Islet precursor cell (in vitro differentiated cells): ENCODE measurements around the gene SRPX.

Experiments
- DNase-seq: peaks from one replicate; pipeline ENCODE4 v3.0.0-alpha.2; 2018

Gene SRPX

GRCh38 chrX:38220415-38221390 is at the start of gene SRPX:
TSS of gene SRPX (minus strand) at chrX:38220871. CDS start at chrX:38220792, 79 bp downstream.
- DNase-seq = peak; percentile 67

- DNase-seq = no peak
These were observed 47.3 kb upstream of the SRPX start for GRCh38 chrX:38268011-38268410.

- DNase-seq = no peak
These were observed 42.3 kb upstream of the SRPX start for GRCh38 chrX:38262715-38263620.

GRCh38 chrX:38260231-38260630 is 39.6 kb upstream of the SRPX start:
- peak; percentile 65 for DNase-seq

- DNase-seq = no peak
These were observed 35.3 kb upstream of the SRPX start for GRCh38 chrX:38256019-38256418.

- DNase-seq = no peak
These were observed 29.3 kb upstream of the SRPX start for GRCh38 chrX:38249965-38250364.

GRCh38 chrX:38247051-38247450 is 26.4 kb upstream of the SRPX start:
- DNase-seq = no peak

- DNase-seq = no peak
These were observed 19.9 kb upstream of the SRPX start for GRCh38 chrX:38240541-38240940.

- no peak for DNase-seq
These were observed 16.4 kb upstream of the SRPX start for GRCh38 chrX:38236901-38237615.

- peak; percentile 82 for DNase-seq
These were observed 13.4 kb upstream of the SRPX start for GRCh38 chrX:38233891-38234667.

GRCh38 chrX:38232079-38232686 is 11.5 kb upstream of the SRPX start:
- no peak for DNase-seq

- peak; percentile 72 for DNase-seq
These were observed 4.4 kb upstream of the SRPX start for GRCh38 chrX:38225093-38225492.

GRCh38 chrX:38224160-38224559 is 3.5 kb upstream of the SRPX start:
- DNase-seq = no peak

- no peak for DNase-seq
These were observed 789 bp upstream of the SRPX start for GRCh38 chrX:38221391-38221929.

GRCh38 chrX:38220024-38220414 is 652 bp downstream of the SRPX start:
- peak; percentile 78 for DNase-seq

GRCh38 chrX:38216642-38217041 is 4.0 kb downstream of the SRPX start:
- no peak for DNase-seq

- no peak for DNase-seq
These were observed 5.8 kb downstream of the SRPX start for GRCh38 chrX:38214551-38215531.

- no peak for DNase-seq
These were observed 6.6 kb downstream of the SRPX start for GRCh38 chrX:38214044-38214443.

GRCh38 chrX:38211891-38212635 is 8.6 kb downstream of the SRPX start:
- DNase-seq = no peak
